Ramos (cell line): ENCODE measurements around the gene ASCC2.
"Not testable (repeated sequence)": the region's sequence is repeated elsewhere in the genome, so short reads cannot be mapped to it uniquely, and the experiment has no call there.

Experiments
- in situ Hi-C: fragments of 300-500 bp; cut with MboI; formaldehyde crosslinking; loops from one replicate; pipeline ENCODE4 v1.14.3; 2022; ENCODE audit warnings: low sequenced_read_pairs; ENCODE audit not compliant: unreplicated experiment

The ASCC2 gene, protein sequence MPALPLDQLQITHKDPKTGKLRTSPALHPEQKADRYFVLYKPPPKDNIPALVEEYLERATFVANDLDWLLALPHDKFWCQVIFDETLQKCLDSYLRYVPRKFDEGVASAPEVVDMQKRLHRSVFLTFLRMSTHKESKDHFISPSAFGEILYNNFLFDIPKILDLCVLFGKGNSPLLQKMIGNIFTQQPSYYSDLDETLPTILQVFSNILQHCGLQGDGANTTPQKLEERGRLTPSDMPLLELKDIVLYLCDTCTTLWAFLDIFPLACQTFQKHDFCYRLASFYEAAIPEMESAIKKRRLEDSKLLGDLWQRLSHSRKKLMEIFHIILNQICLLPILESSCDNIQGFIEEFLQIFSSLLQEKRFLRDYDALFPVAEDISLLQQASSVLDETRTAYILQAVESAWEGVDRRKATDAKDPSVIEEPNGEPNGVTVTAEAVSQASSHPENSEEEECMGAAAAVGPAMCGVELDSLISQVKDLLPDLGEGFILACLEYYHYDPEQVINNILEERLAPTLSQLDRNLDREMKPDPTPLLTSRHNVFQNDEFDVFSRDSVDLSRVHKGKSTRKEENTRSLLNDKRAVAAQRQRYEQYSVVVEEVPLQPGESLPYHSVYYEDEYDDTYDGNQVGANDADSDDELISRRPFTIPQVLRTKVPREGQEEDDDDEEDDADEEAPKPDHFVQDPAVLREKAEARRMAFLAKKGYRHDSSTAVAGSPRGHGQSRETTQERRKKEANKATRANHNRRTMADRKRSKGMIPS

DNA sequence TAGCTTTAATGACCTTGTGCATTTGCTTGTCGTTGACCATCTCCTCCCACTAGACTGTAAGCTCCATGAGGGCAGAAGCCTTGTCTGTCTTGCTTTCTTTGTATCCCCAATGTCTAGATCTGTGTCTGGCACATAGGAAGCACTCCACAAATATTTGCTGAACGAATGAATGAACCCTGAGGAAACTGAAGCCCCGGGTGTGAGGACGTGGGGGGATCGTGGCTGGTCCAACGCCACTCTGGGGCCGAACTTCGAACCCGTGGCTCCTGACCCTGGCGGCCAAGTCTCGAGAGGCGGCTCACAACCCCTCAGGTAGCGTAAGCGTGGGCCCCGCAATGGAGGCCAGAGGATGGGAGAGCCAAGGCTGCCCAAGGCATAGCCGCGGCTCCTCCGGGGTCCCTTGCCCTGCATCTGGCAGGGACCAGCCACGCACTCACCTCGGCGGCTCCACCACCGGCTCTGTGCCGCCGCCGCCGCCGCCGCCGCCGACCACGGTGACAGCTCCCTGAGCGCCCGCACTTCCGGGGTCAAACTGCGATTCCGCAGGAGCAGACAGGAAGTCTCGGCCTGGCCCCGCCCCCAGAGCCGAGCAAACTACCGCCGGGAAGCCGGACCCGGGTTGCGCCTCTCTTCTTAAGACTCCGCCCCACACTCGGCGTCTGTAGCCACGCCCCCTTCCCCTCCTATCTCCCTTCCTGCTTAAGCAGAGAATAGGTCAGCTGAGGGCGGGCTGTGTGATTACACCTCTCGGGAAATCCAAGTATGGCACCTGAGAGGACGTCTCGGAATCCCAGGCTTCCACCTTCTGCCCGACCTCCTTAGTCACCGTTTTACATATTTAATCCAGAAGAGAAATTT is at the start of gene ASCC2:
ASCC2 (minus strand) TSS at position 534 of the 858 bp plus-strand sequence. CDS start 5,949 bp downstream, outside the sequence.
- in situ Hi-C loops: no loop called here

DNA sequence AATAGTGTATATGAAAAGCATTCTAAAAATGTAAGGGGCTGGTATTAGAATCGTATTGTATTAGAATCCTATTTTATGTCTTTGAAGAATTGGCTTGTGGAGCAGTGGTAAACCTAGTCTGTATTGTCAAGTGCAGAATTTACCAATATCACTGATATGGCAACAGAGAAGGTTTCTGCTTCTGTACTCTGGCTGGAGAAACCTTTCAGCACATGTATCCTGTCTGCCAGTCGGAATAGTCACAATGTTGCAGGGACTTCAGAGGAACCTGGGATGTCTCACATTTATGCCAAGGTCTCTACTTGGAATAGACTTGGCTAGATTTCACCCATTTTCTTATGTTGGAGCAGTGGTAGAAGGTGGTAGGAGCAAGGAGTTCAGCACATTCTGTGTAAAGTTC is 49.3 kb upstream of the ASCC2 start:
- in situ Hi-C loops: no loop called here

DNA sequence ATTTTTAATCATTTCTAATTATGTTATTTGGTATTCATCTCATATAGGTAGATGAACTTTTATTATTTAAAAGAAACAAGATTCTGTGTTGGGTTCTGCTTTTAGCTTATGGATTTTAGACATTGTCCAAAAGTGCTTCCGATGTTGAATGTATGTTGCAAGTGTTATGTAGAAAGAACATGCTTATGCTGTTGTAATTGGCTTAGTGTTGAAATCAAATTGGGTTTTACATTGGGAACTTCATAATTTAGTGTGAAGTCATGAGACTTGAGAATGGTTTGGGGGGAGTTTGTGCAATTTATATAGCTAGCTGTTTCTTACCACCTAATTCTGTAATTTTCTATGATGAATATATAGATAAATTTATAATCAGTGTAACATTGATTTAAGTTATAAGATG is 48.5 kb upstream of the ASCC2 start:
- in situ Hi-C loops: no loop called here

DNA sequence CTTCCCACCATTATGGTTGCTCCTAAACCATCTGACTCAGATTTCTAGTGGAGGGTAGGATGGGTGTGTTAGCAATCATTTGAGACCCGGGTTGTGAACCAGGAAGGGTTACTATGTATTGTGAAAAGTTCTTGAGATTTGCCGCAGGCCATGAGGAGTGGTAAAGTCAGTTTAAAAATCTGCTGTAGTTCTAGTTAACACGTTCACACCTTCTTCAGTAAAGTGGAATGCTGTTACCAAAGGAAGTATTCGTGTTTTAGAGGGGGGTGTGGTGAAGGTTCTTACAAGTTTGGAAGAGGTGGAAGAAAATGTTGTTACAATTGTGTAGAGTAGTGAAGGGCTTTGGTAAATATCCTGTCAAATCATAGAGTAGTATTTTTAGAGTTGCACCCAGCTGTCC is 47.5 kb upstream of the ASCC2 start:
- in situ Hi-C loops: no loop called here

DNA sequence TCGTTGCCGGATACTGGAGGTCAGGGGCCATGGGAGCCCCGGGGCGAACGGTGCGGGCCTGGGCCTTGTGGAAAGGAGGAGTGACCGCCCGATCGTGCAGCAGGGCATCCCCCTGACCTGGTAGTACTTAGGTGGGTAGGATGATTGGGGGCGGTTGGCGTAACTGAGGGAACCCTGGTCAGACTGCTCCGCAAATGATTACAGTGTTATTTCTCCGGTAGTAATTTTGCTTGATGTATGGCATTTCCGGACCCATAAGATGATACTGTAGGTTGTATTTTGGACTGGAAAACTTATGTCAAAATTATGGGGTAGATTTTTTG is 45.7 kb upstream of the ASCC2 start:
- in situ Hi-C loops: no loop called here

DNA sequence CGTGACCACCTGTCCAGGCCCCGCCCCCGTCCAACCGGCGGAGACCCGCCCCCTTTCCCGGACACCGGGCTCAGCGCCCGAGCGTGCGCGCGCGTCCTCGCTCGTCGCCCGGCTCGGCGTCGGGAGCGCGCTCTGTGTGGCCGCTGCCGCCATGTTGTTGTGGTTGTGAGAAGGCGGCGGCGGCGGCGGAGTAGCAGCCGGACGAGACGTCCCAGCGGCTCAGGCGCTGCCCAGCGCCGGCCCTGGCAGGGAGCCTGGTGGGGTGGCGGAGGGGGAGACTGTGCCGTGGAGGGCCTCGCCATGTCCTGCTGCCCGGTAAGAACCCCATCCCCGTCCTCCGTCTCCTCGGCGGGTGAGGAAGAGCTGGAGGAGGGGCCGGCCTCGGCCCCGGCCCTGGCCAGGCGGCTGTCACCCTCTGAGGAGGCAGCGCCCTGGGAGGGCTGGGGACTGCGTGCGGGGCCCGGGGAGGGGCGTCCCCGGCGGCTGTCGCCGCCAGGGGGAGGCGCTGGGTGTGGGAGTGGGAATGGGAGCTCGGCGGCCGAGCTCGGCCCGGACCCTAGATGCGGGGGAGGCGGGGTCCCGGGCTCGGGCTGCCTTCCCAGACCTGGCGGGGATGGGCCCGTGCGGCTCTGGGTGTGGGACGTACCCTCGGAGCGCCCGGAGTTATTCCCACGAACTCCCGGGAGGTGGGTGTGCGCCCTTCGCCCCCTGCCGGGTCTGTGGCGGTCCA is 45.1 kb upstream of the ASCC2 start, which contains the start of gene MTMR3:
MTMR3 (plus strand) TSS at position 130 of the 730 bp plus-strand sequence. CDS start 87,886 bp downstream, outside the sequence.
- in situ Hi-C loops: no loop called here

DNA sequence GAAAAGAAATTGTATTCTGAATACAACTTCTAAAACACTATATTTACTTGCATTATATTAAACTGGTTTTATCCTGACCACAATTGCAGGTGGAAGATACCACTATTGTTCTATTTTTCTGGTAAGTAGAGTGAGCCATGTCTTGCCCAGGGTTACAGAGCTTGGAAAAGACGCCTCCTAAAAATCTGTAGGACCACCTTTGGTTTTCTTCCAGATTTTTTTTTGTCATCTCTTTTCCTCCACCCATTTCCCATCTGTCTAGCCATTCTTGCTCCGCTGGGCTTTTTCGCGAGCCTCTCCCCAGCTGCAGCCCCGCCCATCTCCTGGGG is 44.6 kb upstream of the ASCC2 start:
- in situ Hi-C loops: no loop called here

DNA sequence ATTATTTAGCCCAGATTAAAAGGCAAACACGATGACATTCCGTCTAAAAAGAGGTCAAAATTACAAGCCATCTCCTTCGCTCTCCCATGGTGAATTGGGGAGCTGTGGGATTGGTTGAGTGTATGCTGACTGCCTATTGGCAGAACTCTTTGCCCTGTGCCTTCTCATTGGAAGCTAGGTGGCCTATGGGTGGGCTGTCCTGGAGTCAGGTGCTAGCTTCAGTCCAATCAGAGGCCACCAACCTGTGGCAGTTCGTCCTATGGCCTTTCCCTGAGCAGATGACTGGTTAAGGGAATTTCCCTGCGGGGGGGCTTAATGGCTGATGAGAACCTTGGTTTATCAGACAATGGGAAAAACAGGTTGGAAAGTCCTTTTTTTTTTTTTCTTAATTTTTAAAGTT is 41.7 kb upstream of the ASCC2 start:
- in situ Hi-C loops: no loop called here

DNA sequence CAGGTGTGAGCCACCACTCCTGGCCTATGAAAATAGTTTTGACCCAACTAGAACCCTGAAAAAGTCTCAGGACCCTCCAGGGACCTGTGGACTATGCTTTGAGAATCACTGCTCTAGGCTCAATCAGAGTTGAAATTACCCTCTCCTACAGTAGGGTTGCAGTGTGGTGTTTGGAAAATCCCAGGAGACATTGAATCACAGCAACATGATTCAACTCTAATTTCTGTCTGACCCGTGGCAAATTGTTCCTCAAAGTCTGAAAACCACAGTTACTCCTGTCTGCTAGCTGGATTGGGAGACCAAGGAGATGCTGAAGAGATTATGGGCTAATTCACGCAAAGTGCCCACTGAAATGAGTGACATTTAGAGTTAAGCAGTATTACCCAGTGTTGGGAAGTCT is 39.5 kb upstream of the ASCC2 start:
- in situ Hi-C loops: no loop called here

DNA sequence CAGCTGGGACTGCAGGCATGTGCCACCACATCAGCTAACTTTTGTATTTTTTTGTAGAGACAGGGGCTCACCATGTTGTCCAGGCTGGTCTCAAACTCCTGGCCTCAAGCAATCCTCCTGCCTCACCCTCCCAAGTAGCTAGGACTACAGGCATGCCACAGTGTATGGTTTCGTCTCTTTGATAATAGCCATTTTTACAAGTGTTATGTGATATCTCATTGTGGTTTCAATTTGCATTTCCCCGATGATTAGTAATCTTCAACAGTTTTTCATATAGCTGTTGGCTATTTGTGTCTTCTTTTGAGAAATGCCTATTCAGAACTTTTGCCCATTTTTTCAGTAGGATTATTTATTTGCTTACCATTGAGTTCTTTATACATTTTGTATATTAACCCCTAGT is 35.9 kb upstream of the ASCC2 start:
- in situ Hi-C loops: no loop called here

DNA sequence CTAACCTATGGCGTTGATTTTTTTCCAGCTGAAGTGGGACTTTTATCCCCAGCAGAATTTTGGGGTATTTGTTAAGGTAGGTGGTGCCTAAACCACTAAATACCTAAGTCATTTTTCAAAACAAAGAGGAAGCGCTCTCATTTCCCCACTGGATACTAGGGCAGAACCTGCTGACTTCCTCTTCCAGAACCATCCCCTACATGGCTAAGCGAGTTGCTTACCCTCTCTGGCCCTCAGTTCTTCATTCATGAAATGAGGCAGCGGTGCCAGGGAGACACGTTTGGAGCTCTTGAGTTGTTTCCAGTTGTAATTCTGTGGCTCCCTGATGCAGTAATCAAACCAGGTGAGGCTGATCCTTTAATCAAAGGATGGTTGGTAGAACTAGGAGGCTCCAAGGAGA is 34.9 kb upstream of the ASCC2 start:
- in situ Hi-C loops: no loop called here

DNA sequence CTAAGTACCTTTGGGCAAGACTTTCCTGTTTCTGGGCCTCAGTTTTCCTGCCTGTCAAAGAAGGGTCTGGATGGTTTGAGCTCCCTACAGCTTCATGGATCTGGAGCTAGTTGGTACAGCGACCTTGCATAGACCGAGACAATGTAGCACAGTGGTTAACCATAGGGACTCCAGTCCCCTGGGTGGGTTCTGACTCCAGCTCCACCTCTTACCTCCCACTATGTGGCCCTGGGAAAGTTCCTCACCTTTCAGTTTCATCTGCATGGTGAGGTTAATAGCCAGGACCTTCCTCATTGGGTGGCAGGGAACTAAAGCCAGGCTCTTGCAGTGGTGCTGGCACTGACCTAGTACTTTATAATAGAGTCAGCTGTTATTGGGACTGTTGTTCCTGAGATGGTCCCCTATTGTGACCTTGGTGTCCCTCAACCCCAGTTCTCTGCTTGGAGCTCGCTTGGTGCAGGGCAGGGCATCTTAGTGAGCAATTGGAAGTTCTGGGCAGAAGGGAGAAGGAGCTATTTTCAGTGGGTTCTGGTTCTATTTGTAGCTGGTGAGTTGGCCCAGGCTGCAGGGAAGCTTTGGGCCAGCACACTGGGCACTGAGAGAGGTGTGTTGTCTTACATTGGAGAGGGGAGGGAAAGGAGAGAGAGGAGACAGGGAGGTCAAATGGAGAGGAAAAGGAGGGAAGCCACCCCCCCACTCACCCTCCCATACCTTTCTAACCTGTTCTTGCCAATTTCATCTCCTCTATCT is 34.2 kb upstream of the ASCC2 start:
- in situ Hi-C loops: no loop called here

DNA sequence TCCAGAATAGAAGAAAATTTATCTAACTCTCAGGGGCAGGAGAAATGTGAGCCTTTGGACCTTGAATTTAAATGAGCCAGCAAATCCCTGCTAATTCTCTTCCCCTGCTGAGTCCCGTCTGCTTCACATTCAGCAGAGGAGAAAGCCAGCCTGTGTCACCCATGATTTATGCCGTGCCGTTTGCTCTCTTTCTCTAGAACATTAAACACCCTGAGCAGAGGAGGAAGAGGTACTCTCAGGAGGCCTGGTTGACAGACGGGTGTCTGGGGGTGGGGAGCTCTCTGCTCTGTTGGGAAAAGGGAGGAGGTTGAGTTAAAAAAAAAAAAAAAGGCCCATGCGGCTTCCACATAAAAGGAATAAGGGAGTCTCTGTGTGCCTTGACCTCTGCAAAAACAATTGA is 33.6 kb upstream of the ASCC2 start:
- in situ Hi-C loops: no loop called here

DNA sequence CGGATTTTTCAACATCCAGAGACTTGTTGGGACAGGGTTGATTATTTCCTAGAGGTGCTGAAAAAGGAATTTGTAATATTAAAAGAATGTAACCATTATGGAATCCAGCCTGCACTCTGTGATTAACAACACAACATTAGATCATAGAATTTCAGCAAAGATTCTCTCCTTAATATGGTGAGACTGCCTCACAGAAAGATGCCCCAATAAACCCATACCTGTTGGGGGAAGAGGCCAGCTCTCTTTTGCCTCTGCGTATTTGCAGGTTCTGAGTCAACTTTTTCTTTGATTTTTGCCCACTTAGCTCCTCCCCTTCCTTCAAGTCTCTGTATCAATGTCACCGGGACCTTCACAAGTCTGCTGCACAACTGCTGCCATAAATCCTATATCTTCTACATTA is 32.5 kb upstream of the ASCC2 start:
- in situ Hi-C loops: no loop called here

DNA sequence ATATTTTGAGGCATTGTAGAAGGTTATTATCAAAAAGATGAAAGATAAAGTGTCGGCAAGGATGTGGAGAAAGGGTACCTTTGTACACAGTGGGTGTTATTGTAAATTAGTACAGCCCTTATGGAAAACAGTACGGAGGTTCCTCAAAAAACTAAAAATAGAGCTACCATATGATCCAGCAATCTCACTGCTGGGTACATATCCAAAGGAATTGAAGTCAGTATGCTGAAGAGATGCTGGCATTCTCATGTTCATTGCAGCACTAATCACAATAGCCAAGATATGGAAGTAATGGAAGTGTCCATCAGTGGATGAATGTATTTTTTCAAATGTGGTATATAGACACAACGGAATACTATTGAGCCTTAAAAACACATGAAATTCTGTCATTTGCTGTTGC is 29.8 kb upstream of the ASCC2 start:
- in situ Hi-C loops: no loop called here

DNA sequence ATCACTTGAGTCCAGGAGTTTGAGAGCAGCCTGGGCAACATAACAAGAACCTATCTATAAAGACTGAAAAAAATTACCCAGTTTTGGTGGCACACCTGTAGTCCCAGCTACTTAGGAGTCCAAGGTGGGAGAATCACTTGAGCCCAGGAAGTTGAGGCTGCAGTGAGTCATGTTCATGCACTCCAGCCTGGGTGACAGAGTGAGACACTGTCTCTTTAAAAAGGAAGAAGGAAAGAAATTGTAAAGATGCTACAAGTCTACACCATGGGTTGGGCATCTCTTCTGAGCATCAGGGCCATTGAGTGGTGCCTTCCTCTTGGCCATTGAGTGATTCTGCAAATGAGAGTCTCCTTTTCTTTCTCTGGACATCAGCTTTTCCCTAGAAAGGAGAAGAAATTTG is 29.2 kb upstream of the ASCC2 start:
- in situ Hi-C loops: no loop called here

DNA sequence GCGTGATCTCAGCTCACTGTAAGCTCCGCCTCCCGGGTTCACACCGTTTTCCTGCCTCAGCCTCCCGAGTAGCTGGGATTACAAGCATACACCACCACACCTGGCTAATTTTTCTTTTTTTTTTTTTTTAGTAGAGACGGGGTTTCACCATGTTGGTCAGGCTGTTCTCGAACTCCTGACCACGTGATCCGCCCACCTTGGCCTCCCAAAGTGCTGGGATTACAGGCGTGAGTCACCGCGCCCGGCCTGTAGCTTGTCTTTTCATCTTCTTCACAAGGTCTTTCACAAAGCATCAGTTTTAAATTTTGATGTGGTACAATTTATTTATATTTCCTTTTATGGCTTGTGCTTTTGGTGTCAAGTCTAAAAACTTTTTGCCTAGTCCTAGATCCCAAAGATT is 27.5 kb upstream of the ASCC2 start:
- in situ Hi-C loops: not testable (repeated sequence)

DNA sequence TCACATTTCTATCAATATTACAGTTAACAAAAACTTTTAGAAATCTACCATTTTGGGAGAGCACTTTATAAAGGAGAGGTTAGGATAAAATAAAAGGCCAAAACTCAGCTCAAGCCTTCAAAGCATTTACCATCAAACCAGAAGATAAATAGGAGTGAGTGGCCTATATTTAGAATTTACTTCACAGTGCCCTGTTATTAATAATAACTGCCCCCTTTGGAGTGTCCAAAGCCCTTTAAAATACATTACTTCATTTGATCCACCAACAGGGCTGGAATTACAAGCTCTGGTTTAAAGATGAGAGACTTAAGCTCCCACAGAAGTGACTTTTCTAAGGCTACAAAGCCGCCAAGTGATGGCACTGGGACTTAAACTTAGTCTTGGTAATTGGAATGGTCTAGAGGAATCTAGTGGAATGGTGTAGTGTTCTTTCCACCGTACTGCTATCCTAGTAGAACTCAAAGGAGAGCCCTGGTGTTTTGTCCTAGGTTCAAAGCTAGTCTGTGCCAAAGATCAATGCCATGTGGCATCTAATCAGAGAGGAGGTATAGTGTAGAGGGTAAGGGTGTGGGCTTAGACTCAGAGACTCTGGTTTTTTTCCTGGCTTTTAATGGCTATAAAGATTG is 23.7 kb upstream of the ASCC2 start:
- in situ Hi-C loops: no loop called here
